GM21528 (cell line): Measurements from ENCODE around the gene RACGAP1.

Experiments used
- ATAC-seq: cut with Tn5 transposase; IDR thresholded peaks from one replicate; pipeline ENCODE4 v1.9.1; 2021; ENCODE audit warnings: mild to moderate bottlenecking, moderate library complexity; ENCODE audit not compliant: unreplicated experiment, low FRiP score

Gene RACGAP1

DNA sequence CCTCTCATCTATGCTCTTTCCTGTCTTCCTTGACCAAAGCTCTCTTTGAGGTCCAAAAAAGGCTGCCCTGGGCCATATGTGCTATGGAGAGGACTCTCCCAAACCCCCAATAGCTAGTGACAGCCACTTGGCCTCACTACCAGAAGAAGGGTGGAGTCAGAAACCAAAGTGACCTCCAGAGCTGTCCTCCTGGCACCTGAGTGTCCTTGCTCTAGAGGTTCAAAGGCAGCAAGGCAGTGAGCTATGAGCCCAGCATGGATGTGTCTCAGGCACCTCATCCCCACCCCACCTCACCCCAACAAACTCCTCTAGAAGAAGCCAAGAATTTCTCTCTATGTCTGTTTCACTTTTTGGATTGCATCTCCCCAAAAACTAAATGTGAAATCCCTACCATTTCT, 67.7 kb downstream of the RACGAP1 start:
- ATAC-seq, result no peak

DNA sequence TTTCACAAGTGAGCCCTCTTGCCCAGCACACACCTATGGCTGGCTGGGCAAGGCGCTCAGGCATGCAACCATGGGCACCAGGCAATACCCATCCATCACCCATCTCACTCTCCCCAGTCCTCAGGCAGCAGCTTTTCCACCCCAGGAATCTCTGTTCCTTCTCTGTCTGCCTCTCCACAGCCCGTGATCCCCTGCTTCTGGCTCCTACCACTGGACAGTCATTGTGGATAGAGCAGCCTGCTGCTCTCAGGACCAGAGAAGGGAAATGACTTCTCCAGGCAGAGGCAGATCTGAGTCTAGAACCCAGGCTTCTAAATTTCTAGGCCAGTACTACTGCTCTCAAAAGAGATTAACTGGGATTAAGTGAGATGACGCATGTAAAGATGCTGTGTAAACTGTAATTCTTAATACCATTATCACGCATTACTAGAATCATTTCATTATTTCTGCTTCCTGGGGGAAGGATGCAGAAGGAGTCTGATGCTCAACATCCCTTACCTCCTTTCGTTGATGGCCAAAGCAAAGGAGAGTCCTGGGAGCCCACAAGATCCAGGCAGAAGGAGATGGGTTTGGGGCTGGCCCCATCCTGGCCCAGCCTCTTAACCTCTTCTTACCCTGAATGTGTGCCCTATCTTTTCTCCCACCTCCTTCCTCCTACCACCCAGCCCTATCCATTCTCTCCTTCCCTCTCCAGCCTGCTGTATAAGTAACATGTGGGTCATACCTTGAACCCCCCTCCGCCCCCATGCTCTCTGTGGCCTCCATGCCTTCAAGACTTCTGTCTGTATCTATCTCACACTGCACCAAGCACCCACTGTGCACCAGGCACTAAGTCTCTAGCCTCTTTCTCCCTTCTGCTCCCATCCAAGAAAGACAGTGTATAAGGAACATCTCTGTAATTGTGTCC, 68.4 kb downstream of the RACGAP1 start:
- ATAC-seq, result no peak

DNA sequence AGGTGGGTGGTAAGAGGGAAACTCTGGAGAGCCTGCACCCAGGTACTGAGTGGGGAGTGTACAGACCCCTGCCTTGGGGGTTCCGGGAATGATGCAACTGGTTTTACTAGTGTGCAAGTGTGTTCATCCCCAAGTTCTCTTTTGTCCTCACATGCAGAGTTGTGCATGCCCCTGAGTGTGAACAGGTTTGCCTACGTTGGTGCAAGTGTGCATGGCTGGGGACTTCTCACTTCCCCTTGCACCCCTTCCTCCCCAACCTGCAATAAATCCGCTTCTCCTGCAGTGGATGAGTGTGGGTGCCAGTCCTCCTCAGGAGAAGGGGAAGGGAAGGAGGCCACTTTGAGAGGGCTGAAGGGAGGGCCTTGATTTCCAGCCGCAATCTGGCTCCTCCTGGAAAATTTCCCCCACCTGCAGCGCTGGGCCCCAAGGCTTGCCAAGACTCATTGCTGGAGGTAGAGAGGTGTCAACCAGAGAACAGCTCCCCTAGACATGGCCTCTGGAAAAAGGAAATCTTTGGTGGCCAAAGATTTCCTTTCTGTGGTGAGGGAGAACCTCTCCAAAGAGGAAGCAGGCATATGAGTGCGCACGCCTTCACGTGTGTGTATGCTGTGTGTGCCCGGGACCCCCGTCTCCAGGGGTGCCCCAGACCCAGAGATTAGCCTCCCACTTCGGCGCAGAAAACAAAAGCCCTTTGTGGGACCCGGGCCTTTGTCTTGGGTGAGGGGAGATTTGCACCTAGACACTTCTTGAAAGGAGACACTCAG, 69.2 kb downstream of the RACGAP1 start:
- ATAC-seq, result no peak

DNA sequence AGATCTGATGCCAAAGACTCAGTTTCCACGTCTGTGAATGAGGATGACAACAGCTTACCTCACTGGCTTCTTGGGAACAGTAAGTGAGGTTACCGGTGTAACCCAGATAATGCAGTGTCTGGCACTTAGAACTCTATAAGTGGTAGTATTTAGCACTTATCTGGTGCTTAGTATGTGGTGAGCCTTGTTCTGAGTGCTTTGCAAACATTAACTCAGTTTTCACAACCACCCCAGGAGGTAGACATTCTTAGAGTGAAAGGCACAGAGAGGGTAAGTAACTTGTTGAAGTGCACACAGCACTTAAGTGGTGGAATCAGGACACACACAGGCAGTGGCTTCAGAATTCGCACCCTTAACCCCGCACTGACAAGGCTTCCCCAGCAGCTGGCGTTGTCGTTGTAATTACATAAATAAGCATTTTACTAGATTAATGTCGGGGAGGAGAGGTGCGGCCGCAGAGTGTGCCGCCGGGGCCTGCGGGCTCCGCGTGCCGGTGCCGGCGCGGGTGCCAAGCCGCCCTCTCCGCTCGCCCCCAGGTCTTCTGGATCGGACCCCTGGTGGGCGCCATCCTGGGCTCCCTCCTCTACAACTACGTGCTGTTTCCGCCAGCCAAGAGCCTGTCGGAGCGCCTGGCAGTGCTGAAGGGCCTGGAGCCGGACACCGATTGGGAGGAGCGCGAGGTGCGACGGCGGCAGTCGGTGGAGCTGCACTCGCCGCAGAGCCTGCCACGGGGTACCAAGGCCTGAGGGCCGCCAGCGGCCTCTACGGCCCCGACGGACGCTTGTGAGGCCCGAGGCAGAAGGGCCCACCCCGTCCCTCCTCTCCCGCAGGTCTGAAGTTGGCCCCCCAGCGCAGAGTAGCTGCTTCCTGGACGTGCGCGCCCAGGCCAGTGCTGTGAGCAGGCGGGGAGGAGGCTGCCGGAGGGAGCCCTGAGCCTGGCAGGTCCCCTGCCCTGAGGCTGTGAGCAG, 70.1 kb downstream of the RACGAP1 start:
- ATAC-seq, result no peak

DNA sequence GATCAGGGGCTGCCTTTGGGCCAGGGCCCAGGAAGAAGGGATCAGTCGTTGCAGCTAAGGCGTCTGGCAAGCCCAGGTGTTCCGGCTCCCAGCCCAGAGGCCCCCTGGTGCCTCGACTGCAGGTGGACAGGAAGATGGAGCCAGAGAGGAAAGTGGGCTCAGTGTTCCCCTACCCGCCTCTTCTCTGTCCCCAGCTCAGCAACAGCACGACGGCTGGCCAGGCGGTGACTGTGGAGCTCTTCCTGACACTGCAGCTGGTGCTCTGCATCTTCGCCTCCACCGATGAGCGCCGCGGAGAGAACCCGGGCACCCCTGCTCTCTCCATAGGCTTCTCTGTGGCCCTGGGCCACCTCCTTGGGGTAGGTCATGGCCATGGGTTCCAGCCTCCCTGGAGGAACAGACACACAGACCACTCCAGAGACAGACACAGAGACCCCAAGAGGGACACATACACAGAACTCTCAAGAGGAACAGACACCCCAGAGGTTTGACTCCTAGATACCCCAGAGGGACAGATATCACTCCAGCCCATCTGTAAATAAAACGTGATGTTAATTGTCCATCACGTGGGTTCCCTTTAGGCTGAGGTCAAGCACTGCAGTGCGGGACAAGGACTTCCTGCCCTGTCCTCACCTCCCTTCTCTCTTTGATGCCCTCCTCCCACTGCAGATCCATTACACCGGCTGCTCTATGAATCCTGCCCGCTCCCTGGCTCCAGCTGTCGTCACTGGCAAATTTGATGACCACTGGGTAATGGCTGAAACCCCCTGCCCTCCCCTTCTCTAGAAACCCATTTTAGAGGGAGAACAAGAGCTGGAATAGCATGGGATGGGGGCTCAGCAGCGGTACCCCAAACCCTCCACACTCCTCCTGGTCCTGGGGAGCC, 71.1 kb downstream of the RACGAP1 start:
- no peak for ATAC-seq

DNA sequence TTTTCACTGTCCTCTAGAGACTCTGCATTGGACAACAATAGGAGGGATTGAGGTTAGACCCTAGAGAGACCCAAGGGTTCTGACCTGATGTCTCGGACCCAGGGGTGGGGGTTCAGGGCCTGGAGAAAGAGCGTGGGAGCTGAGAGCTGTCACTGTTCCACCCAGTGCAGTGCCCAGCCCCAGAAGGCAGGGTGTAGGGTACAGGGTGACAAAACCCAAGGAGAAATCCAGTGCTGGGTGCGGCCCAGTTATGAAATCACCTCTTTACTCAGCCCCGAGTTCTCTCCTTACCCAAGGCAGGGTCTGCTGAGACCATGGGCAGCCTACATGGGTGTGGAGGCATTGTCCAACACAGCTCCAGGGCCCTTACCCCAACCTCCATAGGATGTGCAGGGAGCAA, 72.1 kb downstream of the RACGAP1 start:
- ATAC-seq, result no peak

DNA sequence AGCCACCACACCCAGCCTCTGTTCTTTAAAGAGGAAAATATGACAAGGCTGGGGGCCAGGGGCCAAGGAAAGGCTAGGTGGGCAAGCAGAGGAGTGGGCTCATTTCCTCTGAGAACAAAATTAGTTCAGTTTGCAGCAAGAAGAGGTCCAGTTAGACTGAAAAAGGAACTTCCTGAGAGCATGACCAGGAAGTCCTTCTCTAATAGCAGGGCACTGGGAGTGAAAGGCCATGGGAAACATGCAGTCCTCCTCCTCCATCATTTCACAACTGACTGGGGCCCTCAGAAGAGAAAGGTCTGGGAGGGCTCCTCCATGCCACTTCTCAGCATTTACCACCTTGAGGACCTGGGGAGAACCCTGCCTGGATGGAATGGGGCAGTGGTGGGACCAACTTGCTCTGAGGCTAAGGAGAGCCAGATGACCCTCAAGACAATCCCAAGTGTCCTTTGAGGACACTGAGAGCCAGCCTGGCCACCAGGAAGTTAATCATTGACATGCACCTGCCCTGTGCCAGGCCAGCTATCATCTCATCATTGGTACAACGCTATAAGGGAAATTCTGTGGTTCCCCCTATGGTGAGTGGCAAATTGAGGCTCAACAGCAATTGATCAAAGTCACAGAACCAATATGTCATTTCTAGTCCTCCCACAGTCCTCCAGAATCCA, 72.8 kb downstream of the RACGAP1 start:
- no peak for ATAC-seq

DNA sequence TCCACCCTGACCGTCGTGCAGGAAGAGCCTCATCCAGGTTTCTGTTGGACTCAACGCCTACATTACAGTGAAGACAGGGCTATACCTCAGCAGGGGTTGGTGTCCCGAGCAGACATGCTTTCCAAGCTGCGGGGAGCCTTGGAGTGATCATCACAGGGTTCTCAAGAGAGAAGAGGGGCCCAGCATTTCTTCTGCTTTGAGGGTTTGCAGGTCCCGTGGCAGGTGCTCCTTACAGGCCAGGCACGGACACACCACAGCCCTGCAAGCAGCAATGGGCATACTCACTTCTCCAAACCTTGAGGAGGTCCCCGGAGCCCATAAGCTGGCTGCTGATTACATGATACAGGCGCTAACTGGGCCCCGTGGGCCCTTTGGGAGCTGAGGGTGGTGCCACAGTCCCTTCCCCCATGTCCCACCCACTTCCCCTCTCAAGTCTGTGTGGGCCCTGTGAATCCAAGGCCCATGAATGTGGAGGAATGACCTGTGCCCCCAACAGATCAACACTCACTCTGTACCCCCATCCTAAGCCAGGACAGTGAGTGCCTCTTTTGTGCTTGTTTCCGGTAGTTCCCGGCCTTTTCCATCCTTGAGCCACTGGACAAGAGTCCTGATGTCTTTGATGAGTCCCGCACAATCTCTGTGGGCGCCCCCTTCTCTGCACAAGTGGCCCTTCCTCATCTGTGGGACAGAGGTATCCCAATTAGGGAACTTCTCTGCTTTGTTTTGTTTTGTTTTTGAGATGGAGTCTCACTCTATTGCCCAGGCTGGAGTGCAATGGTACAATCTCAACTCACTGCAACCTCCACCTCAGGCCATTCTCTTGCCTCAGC, 73.7 kb downstream of the RACGAP1 start:
- ATAC-seq, result no peak

DNA sequence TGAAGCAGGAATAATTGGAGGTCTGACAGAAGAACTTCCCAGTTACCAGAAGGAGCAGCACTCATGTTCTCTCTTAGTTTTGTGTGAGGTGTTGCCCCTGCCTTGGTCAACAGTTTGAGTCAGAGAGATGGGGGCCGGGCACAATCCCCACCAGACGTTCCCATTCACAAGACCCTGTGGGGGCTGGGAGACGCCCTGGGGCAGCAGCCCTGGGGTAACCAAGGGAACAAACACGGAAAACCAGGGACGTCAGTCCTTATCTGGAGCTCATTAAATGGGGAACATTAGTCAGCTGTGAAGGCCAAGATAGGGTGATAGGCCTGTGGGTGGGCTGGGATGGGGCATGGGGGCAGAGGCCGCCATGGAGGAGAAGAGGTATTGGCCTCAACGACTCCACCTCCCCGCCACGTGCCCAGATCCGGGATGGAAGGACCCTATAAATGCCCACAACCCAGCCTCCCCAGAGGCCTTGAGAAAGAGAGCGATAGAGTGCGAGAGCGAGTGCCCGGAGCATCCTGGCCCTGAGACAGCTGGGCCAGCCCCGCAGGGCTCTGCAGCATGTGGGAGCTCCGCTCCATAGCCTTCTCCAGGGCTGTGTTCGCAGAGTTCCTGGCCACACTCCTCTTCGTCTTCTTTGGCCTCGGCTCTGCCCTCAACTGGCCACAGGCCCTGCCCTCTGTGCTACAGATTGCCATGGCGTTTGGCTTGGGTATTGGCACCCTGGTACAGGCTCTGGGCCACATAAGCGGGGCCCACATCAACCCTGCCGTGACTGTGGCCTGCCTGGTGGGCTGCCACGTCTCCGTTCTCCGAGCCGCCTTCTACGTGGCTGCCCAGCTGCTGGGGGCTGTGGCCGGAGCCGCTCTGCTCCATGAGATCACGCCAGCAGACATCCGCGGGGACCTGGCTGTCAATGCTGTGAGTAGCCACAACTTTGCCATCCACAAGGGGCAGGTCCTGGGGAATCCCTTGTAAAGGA, 74.7 kb downstream of the RACGAP1 start, which contains the start of gene AQP2:
AQP2 (plus strand) TSS at position 465 of the 979 bp plus-strand sequence; CDS start at position 559, 94 bp downstream.
- no peak for ATAC-seq

DNA sequence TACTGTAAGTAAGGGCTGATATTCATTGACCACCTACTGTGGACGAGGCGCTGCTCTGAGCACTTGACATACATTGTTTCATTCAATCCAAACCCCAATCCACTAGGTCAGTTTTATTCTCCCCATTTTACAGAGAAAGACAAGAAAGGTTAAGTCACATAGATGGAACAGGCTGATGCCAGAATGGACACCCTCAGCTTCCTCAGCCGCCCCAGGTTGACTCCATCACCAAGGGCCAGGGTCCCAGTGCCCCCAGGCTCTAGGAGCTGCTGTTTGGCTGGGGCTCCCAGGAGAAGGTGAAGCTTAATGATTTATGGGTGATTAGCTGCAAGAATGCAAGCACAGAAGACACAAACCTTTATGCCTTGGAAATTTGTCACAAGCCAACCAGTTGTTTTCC, 75.4 kb downstream of the RACGAP1 start:
- ATAC-seq, result no peak

DNA sequence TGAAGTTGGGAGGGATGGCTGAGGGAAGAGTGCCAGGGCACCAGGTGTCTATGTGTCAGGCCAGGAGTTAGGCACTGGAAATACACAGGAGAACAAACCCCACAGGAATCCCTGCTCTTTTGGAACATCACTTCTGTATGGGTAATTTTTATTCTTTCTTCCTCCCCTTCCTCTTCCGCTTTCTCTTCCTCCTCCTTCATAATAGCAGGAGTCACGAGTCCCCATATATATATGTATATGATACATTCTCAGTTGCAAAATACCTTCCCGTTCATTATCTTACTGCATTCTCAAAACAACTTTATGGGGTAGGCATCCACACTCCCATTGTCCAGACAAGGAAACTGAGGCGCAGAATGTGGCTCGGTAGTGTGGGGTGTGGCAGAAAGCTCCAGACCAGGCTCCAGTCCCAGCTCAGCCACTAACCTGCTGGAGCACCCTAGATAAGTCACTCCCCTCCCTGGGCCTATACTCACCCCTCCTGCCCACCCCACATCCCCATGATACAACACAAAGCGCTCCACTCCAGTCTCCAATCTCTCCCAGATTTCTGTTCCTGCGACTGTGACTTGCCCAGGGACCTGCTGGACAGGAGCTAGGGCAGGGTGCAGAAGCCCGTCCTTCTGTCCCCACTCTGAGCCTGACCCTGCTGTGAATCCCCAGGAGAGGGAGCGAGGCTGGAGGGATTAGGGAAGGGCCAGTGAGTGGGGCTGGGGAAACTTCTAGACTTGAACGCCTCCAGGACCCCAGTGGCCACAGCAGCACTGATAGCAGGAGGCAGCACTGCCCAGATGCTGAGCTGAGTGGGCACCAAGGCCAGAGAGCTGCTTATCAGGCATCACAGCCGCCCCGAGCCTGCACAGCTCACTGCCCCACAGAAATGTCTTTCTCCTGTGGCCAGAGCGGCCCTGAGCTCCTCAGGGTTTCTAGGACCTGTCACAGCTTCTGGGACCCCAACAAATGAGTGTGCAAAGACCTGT, 76.1 kb downstream of the RACGAP1 start:
- ATAC-seq, result no peak

DNA sequence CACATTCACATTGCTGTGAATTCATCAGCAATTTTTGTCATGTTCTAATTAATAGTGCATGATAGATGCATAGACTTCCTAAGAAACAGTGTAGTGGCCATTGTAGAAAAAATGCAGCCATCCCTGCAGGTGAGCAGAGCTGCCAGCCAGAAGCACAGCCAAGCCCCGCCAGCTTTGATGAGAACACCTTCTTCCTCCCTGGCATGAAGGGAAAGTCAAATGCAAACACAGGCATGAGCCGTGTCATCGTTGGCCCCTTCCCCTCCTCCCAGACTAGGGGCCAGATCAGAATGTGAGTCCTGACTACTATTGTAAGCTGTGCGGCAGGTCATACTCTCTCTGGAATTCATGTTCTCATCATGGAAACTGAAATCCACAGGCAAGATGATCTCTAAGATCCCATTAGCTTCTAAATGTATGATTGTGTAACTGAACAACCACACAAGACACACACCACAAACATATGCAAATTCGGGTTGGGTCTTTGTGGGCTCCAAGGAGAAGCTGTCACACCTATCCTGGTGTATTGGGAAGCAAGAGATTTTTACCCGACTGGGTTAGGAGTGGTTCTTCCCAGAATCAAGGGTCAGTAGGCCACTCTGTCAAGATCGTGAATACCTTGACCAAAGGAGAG, 77.6 kb downstream of the RACGAP1 start:
- no peak for ATAC-seq

DNA sequence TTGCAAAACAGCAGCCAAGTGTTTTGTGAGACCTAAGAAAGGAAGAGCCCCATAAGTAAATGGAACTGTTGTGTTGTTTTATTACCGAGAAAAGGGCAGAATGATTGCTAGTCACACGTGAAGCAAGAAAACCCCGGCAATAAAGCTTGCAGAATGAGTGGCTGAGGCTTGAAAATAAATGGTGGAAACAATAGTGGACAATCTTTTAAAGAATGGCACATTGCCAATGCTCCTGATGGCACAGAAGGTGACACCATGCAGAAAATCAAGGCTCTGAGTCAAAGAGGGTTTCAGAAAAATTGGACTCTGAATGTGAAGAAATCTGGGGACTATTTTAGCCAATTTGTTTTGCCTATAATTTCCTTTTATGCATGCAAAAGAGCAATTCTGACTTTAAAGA, 78.8 kb downstream of the RACGAP1 start:
- ATAC-seq, result no peak

DNA sequence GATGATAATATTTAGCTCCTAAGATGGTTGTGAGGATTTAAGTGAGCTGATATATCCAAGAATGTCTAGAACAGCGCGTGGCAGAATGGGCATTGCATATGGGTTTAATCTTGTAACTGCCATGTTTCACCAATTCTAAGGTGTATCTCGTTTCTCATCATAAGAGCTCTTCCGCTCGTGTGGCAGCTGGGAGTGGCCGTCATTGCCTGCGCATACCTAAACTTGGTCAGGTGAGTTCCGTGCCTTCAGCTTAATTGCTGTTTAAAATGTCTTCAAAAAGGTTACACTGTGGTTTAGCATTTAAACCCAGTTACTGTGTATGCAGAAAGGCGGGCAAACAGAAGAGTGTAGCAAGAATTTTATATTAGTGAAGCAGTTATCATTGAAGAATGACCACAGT, 79.2 kb downstream of the RACGAP1 start:
- no peak for ATAC-seq

DNA sequence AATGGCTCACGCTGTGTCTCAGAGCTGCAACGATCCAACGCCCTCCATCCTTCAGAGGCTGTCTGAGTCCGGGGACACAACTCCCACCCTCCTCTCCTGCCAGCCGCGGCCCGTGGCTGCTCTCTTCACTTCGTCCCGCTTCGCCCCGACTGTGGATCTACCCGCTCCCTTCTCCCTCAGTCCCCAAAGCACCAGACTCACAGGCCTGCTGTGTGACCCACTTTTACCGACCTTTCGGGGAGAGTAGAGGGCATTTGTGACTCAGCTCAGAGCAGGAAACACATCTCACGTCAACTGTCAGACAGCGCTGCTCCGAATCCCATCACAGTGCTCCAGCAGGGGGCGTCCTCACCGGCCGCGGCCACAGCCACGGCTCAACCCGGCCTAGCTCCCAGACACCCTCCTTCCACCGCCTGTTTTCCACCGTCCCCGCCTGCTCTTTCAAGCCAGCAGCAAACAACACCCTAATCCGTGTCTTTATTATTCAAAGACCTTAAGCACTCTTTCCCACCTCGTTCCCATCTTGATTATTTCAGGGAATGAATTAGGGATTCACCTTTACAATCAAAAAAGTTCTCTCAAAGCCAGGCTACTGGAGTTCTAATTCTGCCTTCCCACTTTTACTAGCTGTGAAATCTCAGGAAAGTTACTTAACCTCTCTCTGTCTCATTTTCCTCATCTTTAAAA, 79.8 kb downstream of the RACGAP1 start:
- ATAC-seq, result no peak
